Measurements from ENCODE around the gene CHRFAM7A. TPM values are rescaled to one million over a fixed set of nuclear protein-coding genes. Genes with fewer than 3 reads are reported as not detected.
"Not testable (repeated sequence)": the region's sequence is repeated elsewhere in the genome, so short reads cannot be mapped to it uniquely, and the experiment has no call there.

The CHRFAM7A gene
- total RNA-seq, 1 donor from 2014 or later: not detected

GRCh38 chr15:30374862-30375261 is 18.5 kb downstream of the CHRFAM7A start:
- intact Hi-C loops (cut with micrococcal nuclease); DNase-seq; H3K4me3 Mint-ChIP-seq; H3K36me3 Mint-ChIP-seq (ENCODE audit: low read depth); H3K27me3 Mint-ChIP-seq; H3K27ac Mint-ChIP-seq; CTCF ChIA-PET; POLR2A ChIA-PET; ATAC-seq (ENCODE audit: low read depth); H3K4me1 Mint-ChIP-seq; H3K9me3 Mint-ChIP-seq: not testable (repeated sequence)

- H3K36me3 Mint-ChIP-seq (ENCODE audit: low read depth); H3K9me3 Mint-ChIP-seq; CTCF ChIA-PET; H3K27ac Mint-ChIP-seq; POLR2A ChIA-PET; DNase-seq; ATAC-seq (ENCODE audit: low read depth); intact Hi-C loops (cut with micrococcal nuclease); H3K27me3 Mint-ChIP-seq; H3K4me1 Mint-ChIP-seq; H3K4me3 Mint-ChIP-seq: not testable (repeated sequence)
Observed at GRCh38 chr15:30368271-30368670, 25.1 kb downstream of the CHRFAM7A start.

GRCh38 chr15:30367246-30367645 is 26.1 kb downstream of the CHRFAM7A start:
- POLR2A ChIA-PET; CTCF ChIA-PET; H3K36me3 Mint-ChIP-seq (ENCODE audit: low read depth); DNase-seq; intact Hi-C loops (cut with micrococcal nuclease); H3K27me3 Mint-ChIP-seq; H3K4me3 Mint-ChIP-seq; H3K9me3 Mint-ChIP-seq; H3K4me1 Mint-ChIP-seq; H3K27ac Mint-ChIP-seq; ATAC-seq (ENCODE audit: low read depth): not testable (repeated sequence)

GRCh38 chr15:30361404-30361803 is 31.9 kb downstream of the CHRFAM7A start:
- H3K27ac Mint-ChIP-seq; H3K4me1 Mint-ChIP-seq; H3K4me3 Mint-ChIP-seq; CTCF ChIA-PET; ATAC-seq (ENCODE audit: low read depth); H3K27me3 Mint-ChIP-seq; DNase-seq; intact Hi-C loops (cut with micrococcal nuclease); POLR2A ChIA-PET; H3K9me3 Mint-ChIP-seq; H3K36me3 Mint-ChIP-seq (ENCODE audit: low read depth): not testable (repeated sequence)

- H3K27ac Mint-ChIP-seq; DNase-seq; ATAC-seq (ENCODE audit: low read depth); H3K36me3 Mint-ChIP-seq (ENCODE audit: low read depth); intact Hi-C loops (cut with micrococcal nuclease); POLR2A ChIA-PET; H3K4me1 Mint-ChIP-seq; H3K9me3 Mint-ChIP-seq; H3K27me3 Mint-ChIP-seq; CTCF ChIA-PET; H3K4me3 Mint-ChIP-seq: not testable (repeated sequence)
Observed at GRCh38 chr15:30360990-30361389, 32.4 kb downstream of the CHRFAM7A start.

GRCh38 chr15:30355043-30355442 is 38.3 kb downstream of the CHRFAM7A start:
- CTCF ChIA-PET; ATAC-seq (ENCODE audit: low read depth); H3K36me3 Mint-ChIP-seq (ENCODE audit: low read depth); intact Hi-C loops (cut with micrococcal nuclease); H3K27me3 Mint-ChIP-seq; H3K4me3 Mint-ChIP-seq; H3K4me1 Mint-ChIP-seq; H3K27ac Mint-ChIP-seq; POLR2A ChIA-PET; H3K9me3 Mint-ChIP-seq; DNase-seq: not testable (repeated sequence)

GRCh38 chr15:30349803-30350202 is 43.5 kb downstream of the CHRFAM7A start:
- H3K27me3 Mint-ChIP-seq; CTCF ChIA-PET; H3K36me3 Mint-ChIP-seq (ENCODE audit: low read depth); H3K27ac Mint-ChIP-seq; H3K9me3 Mint-ChIP-seq; ATAC-seq (ENCODE audit: low read depth); H3K4me1 Mint-ChIP-seq; intact Hi-C loops (cut with micrococcal nuclease); POLR2A ChIA-PET; H3K4me3 Mint-ChIP-seq; DNase-seq: not testable (repeated sequence)

- CTCF ChIA-PET; H3K36me3 Mint-ChIP-seq (ENCODE audit: low read depth); H3K9me3 Mint-ChIP-seq: not testable (repeated sequence)
Observed at GRCh38 chr15:30336584-30336983, 56.8 kb downstream of the CHRFAM7A start.

GRCh38 chr15:30334152-30334551 is 59.2 kb downstream of the CHRFAM7A start:
- peak; percentile 77 for ATAC-seq (ENCODE audit: low read depth)
- H3K4me1 Mint-ChIP-seq; H3K27me3 Mint-ChIP-seq; H3K4me3 Mint-ChIP-seq; CTCF ChIA-PET; H3K9me3 Mint-ChIP-seq; intact Hi-C loops (cut with micrococcal nuclease); H3K36me3 Mint-ChIP-seq (ENCODE audit: low read depth); H3K27ac Mint-ChIP-seq; POLR2A ChIA-PET; DNase-seq: not testable (repeated sequence)

More at GRCh38 chr15:30336584-30336983, 56.8 kb downstream of the CHRFAM7A start:
- DNase-seq; H3K4me1 Mint-ChIP-seq; H3K27me3 Mint-ChIP-seq; H3K27ac Mint-ChIP-seq; ATAC-seq (ENCODE audit: low read depth); POLR2A ChIA-PET; H3K4me3 Mint-ChIP-seq; intact Hi-C loops (cut with micrococcal nuclease): not testable (repeated sequence)

GRCh38 chr15:30326145-30326544 is 67.2 kb downstream of the CHRFAM7A start:
- H3K4me1 Mint-ChIP-seq; intact Hi-C loops (cut with micrococcal nuclease); H3K27ac Mint-ChIP-seq; H3K4me3 Mint-ChIP-seq; POLR2A ChIA-PET; ATAC-seq (ENCODE audit: low read depth); DNase-seq; H3K27me3 Mint-ChIP-seq; H3K36me3 Mint-ChIP-seq (ENCODE audit: low read depth); H3K9me3 Mint-ChIP-seq; CTCF ChIA-PET: not testable (repeated sequence)

GRCh38 chr15:30321063-30321462 is 72.3 kb downstream of the CHRFAM7A start:
- H3K36me3 Mint-ChIP-seq (ENCODE audit: low read depth); H3K4me3 Mint-ChIP-seq; intact Hi-C loops (cut with micrococcal nuclease); H3K27me3 Mint-ChIP-seq; H3K4me1 Mint-ChIP-seq; DNase-seq; POLR2A ChIA-PET; ATAC-seq (ENCODE audit: low read depth); CTCF ChIA-PET; H3K9me3 Mint-ChIP-seq; H3K27ac Mint-ChIP-seq: not testable (repeated sequence)

GRCh38 chr15:30315704-30316103 is 77.6 kb downstream of the CHRFAM7A start:
- H3K27me3 Mint-ChIP-seq; H3K4me3 Mint-ChIP-seq; H3K36me3 Mint-ChIP-seq (ENCODE audit: low read depth); DNase-seq; POLR2A ChIA-PET; H3K9me3 Mint-ChIP-seq; intact Hi-C loops (cut with micrococcal nuclease); CTCF ChIA-PET; ATAC-seq (ENCODE audit: low read depth); H3K4me1 Mint-ChIP-seq; H3K27ac Mint-ChIP-seq: not testable (repeated sequence)

- H3K4me3 Mint-ChIP-seq; intact Hi-C loops (cut with micrococcal nuclease); H3K27ac Mint-ChIP-seq; H3K36me3 Mint-ChIP-seq (ENCODE audit: low read depth); ATAC-seq (ENCODE audit: low read depth); H3K27me3 Mint-ChIP-seq; H3K4me1 Mint-ChIP-seq; DNase-seq; POLR2A ChIA-PET; CTCF ChIA-PET; H3K9me3 Mint-ChIP-seq: not testable (repeated sequence)
Observed at GRCh38 chr15:30310575-30310974, 82.8 kb downstream of the CHRFAM7A start.
